K562 (cell line): Measurements from ENCODE around the gene NOL11. TPM values are rescaled to one million over a fixed set of nuclear protein-coding genes. Genes with fewer than 3 reads are reported as not detected.

Experiments used
- ADNP ChIP-seq: fragments of 200-800 bp; sonication (Bioruptor generic); IDR thresholded peaks from 2 replicates; pipeline ENCODE4 v1.6.1; 2016; ENCODE audit warnings: missing genetic modification characterization, missing compliant biosample characterization
- DMBX1 ChIP-seq: fragments of 250-450 bp; sonication (Bioruptor Pico); IDR thresholded peaks from 2 replicates; pipeline ENCODE4 v1.8.0; 2022; ENCODE audit warnings: inconsistent platforms, mild to moderate bottlenecking, moderate library complexity, borderline replicate concordance
- EP300 ChIP-seq: IDR thresholded peaks from 2 replicates; pipeline ENCODE4 v1.6.1; 2012; ENCODE audit warnings: low read length, improper control_type of control experiment
- HCFC1 ChIP-seq: IDR thresholded peaks from 2 replicates; pipeline ENCODE4 v1.6.1; 2012; ENCODE audit warnings: low read depth, low read length, improper control_type of control experiment
- HDGF ChIP-seq: fragments of 450-650 bp; IDR thresholded peaks from 2 replicates; pipeline ENCODE4 v1.6.1; 2016
- MYNN ChIP-seq, 2 experiments: sonication (generic); formaldehyde crosslinking in 1 of 2; IDR thresholded peaks; 2 replicates each; pipeline versions ENCODE4 v1.5.0 to v1.6.1; 2016 to 2020; ENCODE audit warnings: antibody characterized with exemption in 1 of 2, missing genetic modification reagents in 1 of 2
- NONO ChIP-seq, 2 experiments: fragments of 200-400 bp in 1 of 2; fragments of 450-650 bp in 1 of 2; formaldehyde crosslinking in 1 of 2; IDR thresholded peaks; 2 replicates each; pipeline ENCODE4 v1.6.1; 2017; ENCODE audit warnings: low read depth in 2 of 2, mild to moderate bottlenecking in 2 of 2, moderate library complexity in 2 of 2, low read length in 1 of 2
- PHB ChIP-seq: fragments of 250-450 bp; sonication (Bioruptor Pico); IDR thresholded peaks from 2 replicates; pipeline ENCODE4 v1.5.0; 2021
- POLR3A ChIP-seq: IDR thresholded peaks from 2 replicates; pipeline ENCODE4 v1.6.1; 2011; ENCODE audit warnings: borderline replicate concordance, mild to moderate bottlenecking, moderate library complexity; ENCODE audit not compliant: insufficient read length, insufficient read depth; ENCODE audit errors: extremely low read depth
- RB1 ChIP-seq: fragments of 450-650 bp; IDR thresholded peaks from 2 replicates; pipeline ENCODE4 v1.6.1; 2017; ENCODE audit warnings: low read depth, mild to moderate bottlenecking
- SAFB ChIP-seq: fragments of 200-400 bp; formaldehyde crosslinking; IDR thresholded peaks from 2 replicates; pipeline ENCODE4 v1.6.1; 2017; ENCODE audit warnings: low read depth, low read length, borderline replicate concordance
- SREBF2 ChIP-seq: sonication (generic); formaldehyde crosslinking; IDR thresholded peaks from 2 replicates; pipeline ENCODE4 v1.4.0; 2020; ENCODE audit warnings: mild to moderate bottlenecking, missing genetic modification reagents
- TAF9B ChIP-seq: fragments of 450-650 bp; IDR thresholded peaks from 2 replicates; pipeline ENCODE4 v1.6.1; 2018; ENCODE audit warnings: mild to moderate bottlenecking; ENCODE audit not compliant: partially characterized antibody
- TARDBP ChIP-seq: fragments of 450-650 bp; IDR thresholded peaks from 2 replicates; pipeline ENCODE4 v1.6.1; 2016
- TOE1 ChIP-seq, 2 experiments: fragments of 450-650 bp in 1 of 2; sonication (generic) in 1 of 2; formaldehyde crosslinking in 1 of 2; IDR thresholded peaks; 2 replicates each; pipeline versions ENCODE4 v1.7.1 to v1.8.0; 2016 to 2022; ENCODE audit warnings: borderline replicate concordance in 2 of 2, mild to moderate bottlenecking in 2 of 2, antibody characterized with exemption in 1 of 2, inconsistent platforms in 1 of 2, low read depth in 1 of 2, missing genetic modification reagents in 1 of 2, moderate library complexity in 1 of 2
- TRIM24 ChIP-seq, 2 experiments: fragments of 450-650 bp; IDR thresholded peaks; 2 replicates each; pipeline ENCODE4 v1.6.1; 2016
- ZNF3 ChIP-seq: fragments of 250-450 bp; sonication (Bioruptor Pico); IDR thresholded peaks from 2 replicates; pipeline ENCODE4 v1.5.0; 2021; ENCODE audit warnings: mild to moderate bottlenecking, moderate library complexity
- ZNF512 ChIP-seq: IDR thresholded peaks from 2 replicates; pipeline ENCODE4 v1.6.1; 2016; ENCODE audit warnings: missing genetic modification characterization, missing compliant biosample characterization
- ZNF77 ChIP-seq: fragments of 250-450 bp; sonication (Bioruptor Pico); IDR thresholded peaks from 2 replicates; pipeline ENCODE4 v1.5.0; 2020
- polyA plus RNA-seq, 8 experiments: library from polyadenylated mRNA; depleted of rRNA in 4 of 8; stranded (reverse) in 5 of 8; unstranded in 3 of 8; fragments of >200 nt; fragmentation: Nextera tagmentation in 2 of 8; fragmentation: Illumina TruSeq in 1 of 8; extraction: Ambion mirVana in 2 of 8; extraction: Trizol in 1 of 8; gene quantifications; 2 replicates each; pipeline versions ENCODE4 v1.2.1 to v1.2.3, GENCODE V29; 2011 to 2014; ENCODE audit warnings: inconsistent platforms in 1 of 8, missing spikeins in 1 of 8
- total RNA-seq, 7 experiments: library from RNA; depleted of rRNA in 6 of 7; stranded (reverse); fragments of >200 nt in 6 of 7; fragmentation: Illumina TruSeq in 2 of 7; extraction: Trizol in 2 of 7; gene quantifications; 2 replicates each; pipeline versions ENCODE4 v1.2.1 to v1.2.3, GENCODE V29; 2011 to 2021; ENCODE audit warnings: low replicate concordance in 1 of 7
- TF ChIP-seq, protein P1 (sequence below): fragments of 450-650 bp; formaldehyde crosslinking; IDR thresholded peaks from 2 replicates; pipeline ENCODE4 v1.4.0; 2022; ENCODE audit warnings: mild to moderate bottlenecking, moderate library complexity
- TF ChIP-seq, protein P2 (sequence below): fragments of 450-650 bp; IDR thresholded peaks from one replicate; pipeline ENCODE4 v1.6.1; 2018; ENCODE audit warnings: mild to moderate bottlenecking, moderate library complexity; ENCODE audit not compliant: partially characterized antibody
- TF ChIP-seq, protein P3 (sequence below): fragments of 250-450 bp; sonication (Bioruptor Pico); IDR thresholded peaks from 2 replicates; pipeline ENCODE4 v1.8.0; 2021; ENCODE audit warnings: borderline replicate concordance, mild to moderate bottlenecking, moderate library complexity; ENCODE audit not compliant: poor library complexity, severe bottlenecking

The NOL11 gene
- total and polyA plus RNA-seq, 9 of the 15 experiments (the other 6 are each of a cell fraction or from before 2014, with no cell fraction given): 61.1 to 175 (median 121) TPM

- TF ChIP-seq ADNP (tag): peak; percentile 18; the same call in 1 of the 2 replicates
- TF ChIP-seq MYNN (IDR thresholded peaks at IDR 0.05): peak; percentile 97
- TF ChIP-seq MYNN (CRISPR knock-in tag; IDR thresholded peaks at IDR 0.05): no peak
- no peak for TF ChIP-seq PHB (CRISPR knock-in tag)
- TF ChIP-seq TARDBP: 0 out of 2 replicates have a peak, but pooled peaks have one; percentile 59
- TF ChIP-seq, protein P1, sequence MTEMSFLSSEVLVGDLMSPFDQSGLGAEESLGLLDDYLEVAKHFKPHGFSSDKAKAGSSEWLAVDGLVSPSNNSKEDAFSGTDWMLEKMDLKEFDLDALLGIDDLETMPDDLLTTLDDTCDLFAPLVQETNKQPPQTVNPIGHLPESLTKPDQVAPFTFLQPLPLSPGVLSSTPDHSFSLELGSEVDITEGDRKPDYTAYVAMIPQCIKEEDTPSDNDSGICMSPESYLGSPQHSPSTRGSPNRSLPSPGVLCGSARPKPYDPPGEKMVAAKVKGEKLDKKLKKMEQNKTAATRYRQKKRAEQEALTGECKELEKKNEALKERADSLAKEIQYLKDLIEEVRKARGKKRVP (CRISPR knock-in tag): 0 out of 2 replicates have a peak, but pooled peaks have one; percentile 21
- TF ChIP-seq EP300: peak; percentile 97
- peak; percentile 30 to 41; a peak in 2 of 4 replicates for TF ChIP-seq TRIM24 (IDR thresholded peaks at IDR 0.05)
- TF ChIP-seq TAF9B: no peak
- TF ChIP-seq ZNF3: no peak
- TF ChIP-seq NONO (IDR thresholded peaks at IDR 0.05; ENCODE audit: low read depth in 2 of 2, low read length in 1 of 2): 0 out of 4 replicates have a peak, but pooled peaks of 1 of the 2 experiments have one; percentile 37
- peak; percentile 74 for TF ChIP-seq TOE1 (IDR thresholded peaks at IDR 0.05; ENCODE audit: borderline replicate concordance)
- no peak for TF ChIP-seq TOE1 (CRISPR knock-in tag; IDR thresholded peaks at IDR 0.05; ENCODE audit: borderline replicate concordance, low read depth)
- no peak for TF ChIP-seq ZNF77 (CRISPR knock-in tag)
- TF ChIP-seq ZNF512: no peak
- peak; percentile 58; the same call in 1 of the 2 replicates for TF ChIP-seq RB1
- TF ChIP-seq SREBF2 (CRISPR knock-in tag): no peak
- TF ChIP-seq SAFB: no peak
- TF ChIP-seq, protein P2, sequence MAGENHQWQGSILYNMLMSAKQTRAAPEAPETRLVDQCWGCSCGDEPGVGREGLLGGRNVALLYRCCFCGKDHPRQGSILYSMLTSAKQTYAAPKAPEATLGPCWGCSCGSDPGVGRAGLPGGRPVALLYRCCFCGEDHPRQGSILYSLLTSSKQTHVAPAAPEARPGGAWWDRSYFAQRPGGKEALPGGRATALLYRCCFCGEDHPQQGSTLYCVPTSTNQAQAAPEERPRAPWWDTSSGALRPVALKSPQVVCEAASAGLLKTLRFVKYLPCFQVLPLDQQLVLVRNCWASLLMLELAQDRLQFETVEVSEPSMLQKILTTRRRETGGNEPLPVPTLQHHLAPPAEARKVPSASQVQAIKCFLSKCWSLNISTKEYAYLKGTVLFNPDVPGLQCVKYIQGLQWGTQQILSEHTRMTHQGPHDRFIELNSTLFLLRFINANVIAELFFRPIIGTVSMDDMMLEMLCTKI: no peak
- no peak for TF ChIP-seq HDGF
- TF ChIP-seq HCFC1: no peak
- peak; percentile 50; the same call in 1 of the 2 replicates for TF ChIP-seq DMBX1 (CRISPR knock-in tag)
- TF ChIP-seq, protein P3, sequence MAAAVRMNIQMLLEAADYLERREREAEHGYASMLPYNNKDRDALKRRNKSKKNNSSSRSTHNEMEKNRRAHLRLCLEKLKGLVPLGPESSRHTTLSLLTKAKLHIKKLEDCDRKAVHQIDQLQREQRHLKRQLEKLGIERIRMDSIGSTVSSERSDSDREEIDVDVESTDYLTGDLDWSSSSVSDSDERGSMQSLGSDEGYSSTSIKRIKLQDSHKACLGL (CRISPR knock-in tag): no peak
- no peak for TF ChIP-seq POLR3A
These were observed 66.8 kb downstream of the NOL11 start (continued) for GRCh38 chr17:67784364-67785121.
